Spleen (tissue), 7 donors: ENCODE measurements around the gene POLA1.

Source experiments
- CTCF ChIP-seq, 11 experiments: fragments of 200-600 bp in 7 of 11; fragments of 450-650 bp in 4 of 11; sonication (generic) in 4 of 11; IDR thresholded peaks in 8 of 11; conservative IDR thresholded peaks in 3 of 11; 1 replicate in 7 of 11; 2 replicates in 4 of 11; pipeline versions ENCODE4 v1.4.0 to v1.8.0; 2016 to 2021; ENCODE audit warnings: antibody characterized with exemption in 11 of 11, inconsistent platforms in 4 of 11, mild to moderate bottlenecking in 1 of 11
- POLR2AphosphoS5 ChIP-seq, 3 donors: sonication (generic); formaldehyde crosslinking; IDR thresholded peaks; one replicate each; pipeline ENCODE4 v1.5.1; 2017; ENCODE audit warnings: antibody characterized with exemption in 3 of 3
- donor health status: DM: no; HTN: no; CAD: no; lungs with moderate emphysema.
- donor health status: DM: no; HTN: no; CAD: no.
- donor health status: DM: no; HTN: no; CAD: no.

GRCh38 chrX:24987731-24988130 is 294.0 kb downstream of the POLA1 start:
- no peak for TF ChIP-seq CTCF (IDR thresholded peaks at IDR 0.05 in 8 of 11, conservative IDR thresholded peaks at IDR 0.05 in 3 of 11)
- no peak for TF ChIP-seq POLR2AphosphoS5 (IDR thresholded peaks at IDR 0.05)
